NCI-H526 treated with DMSO at 0.1 percent for 48 hours (cell line): ENCODE results near the gene TSPAN5.
"Not testable (repeated sequence)": the region's sequence is repeated elsewhere in the genome, so short reads cannot be mapped to it uniquely, and the experiment has no call there.

Experiments
- DNase-seq: peaks from one replicate; lab custom pipeline; 2025; lab: John Stamatoyannopoulos, UW

TSPAN5 gene

GRCh38 chr4:98496152-98496845 lies 162.1 kb downstream of the TSPAN5 start:
- no peak for DNase-seq

GRCh38 chr4:98493296-98493695 lies 165.1 kb downstream of the TSPAN5 start:
- no peak for DNase-seq

- no peak for DNase-seq
These were observed 166.4 kb downstream of the TSPAN5 start for GRCh38 chr4:98491899-98492559.

GRCh38 chr4:98490251-98490650 lies 168.2 kb downstream of the TSPAN5 start:
- no peak for DNase-seq

GRCh38 chr4:98485816-98486345 lies 172.5 kb downstream of the TSPAN5 start:
- DNase-seq: no peak

GRCh38 chr4:98484031-98484430 lies 174.4 kb downstream of the TSPAN5 start:
- DNase-seq: no peak

GRCh38 chr4:98482847-98483806 lies 175.3 kb downstream of the TSPAN5 start:
- DNase-seq: no peak

- no peak for DNase-seq
These were observed 175.9 kb downstream of the TSPAN5 start for GRCh38 chr4:98482503-98482846.

GRCh38 chr4:98481167-98481566 lies 177.2 kb downstream of the TSPAN5 start:
- DNase-seq: no peak

- no peak for DNase-seq
These were observed 177.9 kb downstream of the TSPAN5 start for GRCh38 chr4:98480535-98480934.

GRCh38 chr4:98479590-98479989 lies 178.8 kb downstream of the TSPAN5 start:
- not testable (repeated sequence) for DNase-seq

GRCh38 chr4:98476891-98477290 lies 181.5 kb downstream of the TSPAN5 start:
- no peak for DNase-seq

- no peak for DNase-seq
These were observed 184.0 kb downstream of the TSPAN5 start for GRCh38 chr4:98474408-98474844.

- DNase-seq: no peak
These were observed 185.4 kb downstream of the TSPAN5 start for GRCh38 chr4:98473046-98473445.

GRCh38 chr4:98470831-98471230 lies 187.6 kb downstream of the TSPAN5 start:
- DNase-seq: no peak

- DNase-seq: no peak
These were observed 188.0 kb downstream of the TSPAN5 start for GRCh38 chr4:98470366-98470765.

GRCh38 chr4:98469771-98470170 lies 188.6 kb downstream of the TSPAN5 start:
- DNase-seq: no peak

- DNase-seq: no peak
These were observed 189.7 kb downstream of the TSPAN5 start for GRCh38 chr4:98468709-98469108.

GRCh38 chr4:98467627-98468072 lies 190.8 kb downstream of the TSPAN5 start:
- peak; percentile 55 for DNase-seq

- DNase-seq: no peak
These were observed 191.4 kb downstream of the TSPAN5 start for GRCh38 chr4:98466868-98467599.

GRCh38 chr4:98462487-98462886 lies 195.9 kb downstream of the TSPAN5 start:
- DNase-seq: no peak
